ENCODE data around the gene SUPT7L. TPM values are rescaled to one million over a fixed set of nuclear protein-coding genes. Genes with fewer than 3 reads are reported as not detected.
"Not testable (repeated sequence)": the region's sequence is repeated elsewhere in the genome, so short reads cannot be mapped to it uniquely, and the experiment has no call there.

The SUPT7L gene
- total RNA-seq, 1 donor = 36.7 TPM

GRCh38 chr2:27689424-27689823 is 26.0 kb upstream of the SUPT7L start:
- TF ChIP-seq CTCF (IDR thresholded peaks at IDR 0.05; ENCODE audit: insufficient read depth, low read length) = no peak
- H3K4me3 ChIP-seq (ENCODE audit: low read depth, low read length) = no peak overlapping the region
- no peak for DNase-seq (ENCODE audit: low read depth)

- no peak for DNase-seq (ENCODE audit: low read depth)
- no peak overlapping the region for H3K4me3 ChIP-seq (ENCODE audit: low read depth, low read length)
- no peak for TF ChIP-seq CTCF (IDR thresholded peaks at IDR 0.05; ENCODE audit: insufficient read depth, low read length)
Measured at GRCh38 chr2:27687232-27687631, 23.8 kb upstream of the SUPT7L start.

GRCh38 chr2:27685577-27685976 is 22.2 kb upstream of the SUPT7L start:
- no peak overlapping the region for H3K4me3 ChIP-seq (ENCODE audit: low read depth, low read length)
- no peak for TF ChIP-seq CTCF (IDR thresholded peaks at IDR 0.05; ENCODE audit: insufficient read depth, low read length)
- DNase-seq (ENCODE audit: low read depth) = no peak

- DNase-seq (ENCODE audit: low read depth); H3K4me3 ChIP-seq (ENCODE audit: low read depth, low read length): not testable (repeated sequence)
Measured at GRCh38 chr2:27685006-27685405, 21.6 kb upstream of the SUPT7L start.

GRCh38 chr2:27683390-27684071 is 20.1 kb upstream of the SUPT7L start:
- H3K4me3 ChIP-seq (ENCODE audit: low read depth, low read length) = no peak overlapping the region
- DNase-seq (ENCODE audit: low read depth) = peak; percentile 94
- peak; percentile 83 for TF ChIP-seq CTCF (IDR thresholded peaks at IDR 0.05; ENCODE audit: insufficient read depth, low read length)

GRCh38 chr2:27682334-27682771 is 18.9 kb upstream of the SUPT7L start:
- H3K4me3 ChIP-seq (ENCODE audit: low read depth, low read length) = not testable (repeated sequence)

GRCh38 chr2:27681841-27682240 is 18.4 kb upstream of the SUPT7L start:
- H3K4me3 ChIP-seq (ENCODE audit: low read depth, low read length) = no peak overlapping the region
- DNase-seq (ENCODE audit: low read depth) = peak; percentile 68

More at GRCh38 chr2:27682334-27682771, 18.9 kb upstream of the SUPT7L start:
- peak; percentile 92 for DNase-seq (ENCODE audit: low read depth)

More at GRCh38 chr2:27681841-27682240, 18.4 kb upstream of the SUPT7L start:
- no peak for TF ChIP-seq CTCF (IDR thresholded peaks at IDR 0.05; ENCODE audit: insufficient read depth, low read length)

Data from fibroblast of the aortic adventitia (primary cell).